GM19463 (cell line): ENCODE measurements around the gene RIPPLY2.

Experiments used
- ATAC-seq: cut with Tn5 transposase; IDR thresholded peaks from one replicate; pipeline ENCODE4 v1.9.1; 2021; ENCODE audit warnings: mild to moderate bottlenecking, moderate library complexity; ENCODE audit not compliant: unreplicated experiment

RIPPLY2 gene

GRCh38 chr6:83859410-83860358 is 6.5 kb downstream of the RIPPLY2 start, which contains the start of gene CYB5R4:
TSS of gene CYB5R4 (plus strand) at chr6:83859689. CDS start at chr6:83859783, 94 bp downstream.
- peak; percentile 98 for ATAC-seq

DNA sequence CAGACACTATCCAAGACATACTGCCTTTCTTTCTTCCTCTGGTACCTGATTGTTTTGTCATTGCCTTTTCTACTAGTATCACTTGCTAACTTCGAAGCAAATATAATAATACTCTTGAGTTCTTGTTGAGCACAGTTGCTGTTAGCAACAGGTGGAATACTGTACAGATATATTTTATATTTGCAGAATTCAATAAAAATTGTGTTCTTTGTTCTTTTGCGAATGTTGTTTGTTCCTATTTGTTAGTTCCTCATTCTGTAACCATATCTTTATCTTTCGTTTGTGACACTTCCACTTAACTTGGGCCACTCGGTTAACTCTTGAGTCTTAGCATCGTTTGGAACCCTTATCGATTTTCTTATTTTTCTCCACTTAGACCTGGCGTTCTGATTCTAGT is 7.2 kb downstream of the RIPPLY2 start:
- ATAC-seq = no peak

GRCh38 chr6:83860782-83861495 is 7.8 kb downstream of the RIPPLY2 start:
- no peak for ATAC-seq

GRCh38 chr6:83862776-83863471 is 9.8 kb downstream of the RIPPLY2 start:
- ATAC-seq = no peak

GRCh38 chr6:83867043-83867442 is 13.9 kb downstream of the RIPPLY2 start:
- no peak for ATAC-seq

GRCh38 chr6:83867527-83868161 is 14.5 kb downstream of the RIPPLY2 start:
- ATAC-seq = no peak

- no peak for ATAC-seq
Observed at GRCh38 chr6:83868639-83869038, 15.5 kb downstream of the RIPPLY2 start.

DNA sequence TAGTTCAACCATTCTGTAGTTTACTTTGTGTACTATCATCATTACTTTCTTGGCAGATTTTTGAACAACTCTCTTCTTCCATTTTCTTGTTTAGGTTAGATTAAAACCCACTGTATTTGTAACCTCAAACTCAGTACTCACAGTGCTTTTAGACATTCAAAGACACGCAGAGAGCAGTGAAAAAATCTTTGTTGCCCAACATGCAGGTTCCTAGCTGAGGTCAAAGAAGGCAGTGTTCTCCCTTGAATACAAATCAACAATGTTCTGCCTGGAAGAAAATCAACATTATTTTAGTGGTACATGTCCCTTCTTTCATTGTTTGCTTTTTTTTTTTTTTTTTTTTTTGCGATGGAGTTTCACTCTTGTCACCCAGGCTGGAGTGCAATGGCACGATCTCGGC is 17.5 kb downstream of the RIPPLY2 start:
- no peak for ATAC-seq

- no peak for ATAC-seq
Observed at GRCh38 chr6:83872386-83873118, 19.4 kb downstream of the RIPPLY2 start.

DNA sequence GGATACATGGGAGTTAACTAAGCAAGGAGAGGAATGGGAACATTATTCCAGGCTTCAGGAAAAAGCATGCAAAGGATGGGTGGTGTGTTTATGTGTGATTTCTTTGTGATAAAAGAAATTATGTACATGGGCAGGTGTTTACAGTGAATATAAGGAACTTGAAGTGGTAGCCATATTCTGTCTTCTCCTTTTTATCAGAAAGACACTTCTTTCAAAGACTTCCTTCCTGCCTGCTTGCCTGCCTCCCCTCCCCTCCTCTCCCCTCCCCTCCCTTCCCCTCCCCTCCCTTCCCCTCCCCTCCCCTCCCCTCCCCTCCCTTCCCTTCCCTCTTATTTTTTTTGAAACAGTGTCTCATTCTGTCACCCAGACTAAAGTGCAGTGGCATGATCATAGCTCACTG is 20.7 kb downstream of the RIPPLY2 start:
- no peak for ATAC-seq

DNA sequence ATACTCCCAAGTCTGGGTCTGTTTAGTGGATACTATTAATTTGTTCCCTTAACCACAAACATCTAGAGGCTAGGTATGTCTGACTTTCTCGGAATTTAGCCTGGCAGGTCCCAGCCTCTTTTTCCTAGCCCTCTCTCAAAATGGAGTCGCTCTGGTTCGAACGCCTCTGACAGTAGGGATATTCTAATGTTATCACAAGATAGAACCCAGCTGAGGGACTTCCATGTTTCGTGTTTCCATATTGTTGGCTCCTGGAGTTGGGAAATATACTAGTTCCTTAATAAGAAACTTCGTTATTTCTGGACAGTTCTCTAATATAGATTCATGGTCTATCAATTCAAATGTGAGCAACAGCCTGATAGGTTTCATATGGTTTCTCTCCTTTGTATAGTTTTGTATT is 22.7 kb downstream of the RIPPLY2 start:
- no peak for ATAC-seq

GRCh38 chr6:83878902-83879644 is 25.9 kb downstream of the RIPPLY2 start:
- no peak for ATAC-seq

GRCh38 chr6:83879746-83880145 is 26.6 kb downstream of the RIPPLY2 start:
- ATAC-seq = no peak

DNA sequence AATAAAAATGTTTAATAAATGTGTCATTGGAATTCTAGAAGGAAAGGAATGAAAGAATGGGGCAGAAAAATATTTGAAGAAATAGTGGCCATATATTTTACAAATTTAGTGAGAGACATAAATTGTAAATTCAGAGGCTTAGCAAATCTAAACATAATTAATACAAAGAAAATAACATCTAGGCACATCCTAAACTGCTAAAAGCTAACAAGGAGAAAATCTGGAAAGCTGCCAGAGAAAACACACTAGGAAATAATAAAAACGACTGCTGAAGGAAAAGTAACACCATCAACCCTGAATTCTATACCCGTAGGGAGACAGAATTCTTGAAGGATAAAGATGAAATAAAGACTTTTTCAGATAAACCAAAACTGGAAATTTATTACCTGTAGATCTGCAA is 30.1 kb downstream of the RIPPLY2 start:
- ATAC-seq = no peak

GRCh38 chr6:83884523-83884922 is 31.4 kb downstream of the RIPPLY2 start:
- ATAC-seq = peak; percentile 78

GRCh38 chr6:83885984-83886383 is 32.8 kb downstream of the RIPPLY2 start:
- no peak for ATAC-seq

GRCh38 chr6:83889621-83890020 is 36.5 kb downstream of the RIPPLY2 start:
- ATAC-seq = no peak

GRCh38 chr6:83890520-83890919 is 37.4 kb downstream of the RIPPLY2 start:
- ATAC-seq = no peak

DNA sequence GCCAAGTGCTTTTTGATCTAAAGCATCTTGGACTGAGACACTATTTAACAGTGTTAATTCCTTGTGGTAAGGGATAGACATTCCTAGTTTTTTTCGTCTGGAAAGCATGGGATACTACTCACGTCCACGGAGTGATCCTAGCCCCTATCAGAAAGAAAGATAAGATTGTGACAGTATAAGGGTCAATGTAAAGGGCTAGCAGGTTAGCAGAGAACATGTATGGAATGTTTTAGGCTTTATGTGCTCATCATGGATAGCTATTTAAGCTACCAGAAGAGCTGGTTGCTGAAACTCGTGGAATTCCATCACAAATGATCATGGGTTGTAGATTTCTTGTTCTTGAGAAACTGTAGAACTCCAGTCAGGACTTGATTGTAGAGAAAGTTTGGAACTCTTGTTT is 38.4 kb downstream of the RIPPLY2 start:
- ATAC-seq = no peak
